HG03095 (cell line): Measurements from ENCODE around the gene GNMT.
A peak's percentile ranks its signal among the peaks of the same experiment; 100 is the strongest.
"Not testable (repeated sequence)": the region's sequence is repeated elsewhere in the genome, so short reads cannot be mapped to it uniquely, and the experiment has no call there.

Experiments used
- ATAC-seq: cut with Tn5 transposase; IDR thresholded peaks from one replicate; pipeline ENCODE4 v1.9.1; 2021; ENCODE audit warnings: moderate library complexity; ENCODE audit not compliant: unreplicated experiment

Gene GNMT

GRCh38 chr6:42973926-42974325 lies 13.4 kb downstream of the GNMT start:
- ATAC-seq = no peak

GRCh38 chr6:42974919-42975505 lies 14.5 kb downstream of the GNMT start:
- no peak for ATAC-seq

GRCh38 chr6:42978487-42978838 lies 17.9 kb downstream of the GNMT start:
- peak; percentile 16 for ATAC-seq

GRCh38 chr6:42978839-42979522 lies 18.4 kb downstream of the GNMT start, which contains the start of gene PEX6:
TSS of gene PEX6 (minus strand) at chr6:42979181. CDS start at chr6:42979150, 31 bp downstream.
- peak; percentile 93 for ATAC-seq

- ATAC-seq = no peak
These were observed 19.1 kb downstream of the GNMT start for GRCh38 chr6:42979523-42980177.

GRCh38 chr6:42981836-42982235 lies 21.3 kb downstream of the GNMT start:
- ATAC-seq = no peak

GRCh38 chr6:42984001-42984923 lies 23.7 kb downstream of the GNMT start, which contains the start of gene PPP2R5D:
TSS of gene PPP2R5D (plus strand) at chr6:42984570. CDS start at chr6:42984678, 108 bp downstream.
- ATAC-seq = peak; percentile 90

GRCh38 chr6:42984924-42985475 lies 24.4 kb downstream of the GNMT start:
- no peak for ATAC-seq

GRCh38 chr6:42987533-42988451 lies 27.2 kb downstream of the GNMT start:
- ATAC-seq = no peak

- no peak for ATAC-seq
These were observed 28.0 kb downstream of the GNMT start for GRCh38 chr6:42988486-42989020.

GRCh38 chr6:42989923-42990322 lies 29.4 kb downstream of the GNMT start:
- no peak for ATAC-seq

- ATAC-seq = no peak
These were observed 32.9 kb downstream of the GNMT start for GRCh38 chr6:42993445-42993844.

GRCh38 chr6:42996513-42996912 lies 36.0 kb downstream of the GNMT start:
- no peak for ATAC-seq

- ATAC-seq = not testable (repeated sequence)
These were observed 37.7 kb downstream of the GNMT start for GRCh38 chr6:42998205-42998604.

- no peak for ATAC-seq
These were observed 41.3 kb downstream of the GNMT start for GRCh38 chr6:43001843-43002242.

GRCh38 chr6:43005844-43006243 lies 45.3 kb downstream of the GNMT start:
- no peak for ATAC-seq

GRCh38 chr6:43006251-43006650 lies 45.7 kb downstream of the GNMT start:
- no peak for ATAC-seq

GRCh38 chr6:43007126-43007525 lies 46.6 kb downstream of the GNMT start:
- no peak for ATAC-seq

GRCh38 chr6:43009124-43009523 lies 48.6 kb downstream of the GNMT start:
- ATAC-seq = no peak
